Right cardiac atrium (tissue), 5 donors: ENCODE data around the gene PC. TPM values are rescaled to one million over a fixed set of nuclear protein-coding genes. Genes with fewer than 3 reads are reported as not detected.

Experiments used
- ATAC-seq, 2 donors: fragments of 200-7000 bp; cut with Tn5 transposase; one replicate each; pipeline versions ENCODE4 v1.8.0 to v1.9.1; 2020; ENCODE audit warnings: moderate library complexity in 2 of 2, mild to moderate bottlenecking in 1 of 2
- DNase-seq, 3 donors: peaks; one replicate each; pipeline ENCODE4 v3.0.0-alpha.2; 2020
- H3K27ac ChIP-seq: one replicate; pipeline ENCODE4 v1.5.1; 2013; ENCODE audit warnings: mild to moderate bottlenecking, low read length, control low read depth, moderate library complexity
- H3K27me3 ChIP-seq: one replicate; pipeline ENCODE4 v1.6.1; 2013; ENCODE audit not compliant: control insufficient read depth, insufficient read depth
- H3K4me1 ChIP-seq: one replicate; pipeline ENCODE4 v1.6.1; 2013; ENCODE audit warnings: low read length; ENCODE audit not compliant: control insufficient read depth, insufficient read depth
- H3K4me3 ChIP-seq: one replicate; pipeline ENCODE4 v1.5.1; 2013; ENCODE audit warnings: low read length, control low read depth
- H3K9me3 ChIP-seq: one replicate; pipeline ENCODE4 v1.6.1; 2013; ENCODE audit warnings: low read length; ENCODE audit not compliant: control insufficient read depth
- WGBS: extraction: QIAGEN DNeasy Blood & Tissue Kit; methylation state at CpG from one replicate; pipeline ENCODE4 v1.1.7; 2013; 5-methylcytosine and 5-hydroxymethylcytosine counted together
- intact Hi-C, 4 donors: fragments of 100-400 bp; cut with DNase I; formaldehyde crosslinking; loops; one replicate each; pipeline versions ENCODE4 v1.11.0 to v1.14.0; 2022 to 2023
- polyA plus RNA-seq: library from polyadenylated mRNA; stranded (reverse); fragments of 200-250 nt; gene quantifications from one replicate; pipeline ENCODE4 v1.2.3, GENCODE V29; 2013
- total RNA-seq, 4 donors: library from RNA; stranded (reverse); fragmentation: NEBNext Ultra II Directional; extraction: Animal tissue kit (Norgen Biotek cat#: 25700); gene quantifications; one replicate each; pipeline ENCODE4 v1.2.1, GENCODE V29; 2021
- donor health status: healthy with polysubstance abuse.
- donor health status: DM: no; HTN: yes; CAD: no.
- donor health status: DM: no; HTN: no; CAD: no.
- donor health status: DM: no; HTN: yes; CAD: no; lungs with severe emphysema.
- donor health status: DM: yes; HTN: yes; CAD: no.

Gene PC
- total and polyA plus RNA-seq, 5 donors: 7.2 to 22.6 (median 9.6) TPM

- no peak overlapping the region for H3K4me3 ChIP-seq
- no peaks in the 10 kb centered on the region for H3K4me1 ChIP-seq
- H3K9me3 ChIP-seq: no peaks in the 10 kb centered on the region
- no peaks in the 10 kb centered on the region for H3K27me3 ChIP-seq
- H3K27ac ChIP-seq: no peak overlapping the region
- WGBS: 45% methylated on average over 6 of the region's 6 CpGs
- intact Hi-C loops: no loop called here
- DNase-seq (no peak), ATAC-seq (no peak)
Measured at GRCh38 chr11:66892911-66893310, 65.3 kb downstream of the PC start.

DNA sequence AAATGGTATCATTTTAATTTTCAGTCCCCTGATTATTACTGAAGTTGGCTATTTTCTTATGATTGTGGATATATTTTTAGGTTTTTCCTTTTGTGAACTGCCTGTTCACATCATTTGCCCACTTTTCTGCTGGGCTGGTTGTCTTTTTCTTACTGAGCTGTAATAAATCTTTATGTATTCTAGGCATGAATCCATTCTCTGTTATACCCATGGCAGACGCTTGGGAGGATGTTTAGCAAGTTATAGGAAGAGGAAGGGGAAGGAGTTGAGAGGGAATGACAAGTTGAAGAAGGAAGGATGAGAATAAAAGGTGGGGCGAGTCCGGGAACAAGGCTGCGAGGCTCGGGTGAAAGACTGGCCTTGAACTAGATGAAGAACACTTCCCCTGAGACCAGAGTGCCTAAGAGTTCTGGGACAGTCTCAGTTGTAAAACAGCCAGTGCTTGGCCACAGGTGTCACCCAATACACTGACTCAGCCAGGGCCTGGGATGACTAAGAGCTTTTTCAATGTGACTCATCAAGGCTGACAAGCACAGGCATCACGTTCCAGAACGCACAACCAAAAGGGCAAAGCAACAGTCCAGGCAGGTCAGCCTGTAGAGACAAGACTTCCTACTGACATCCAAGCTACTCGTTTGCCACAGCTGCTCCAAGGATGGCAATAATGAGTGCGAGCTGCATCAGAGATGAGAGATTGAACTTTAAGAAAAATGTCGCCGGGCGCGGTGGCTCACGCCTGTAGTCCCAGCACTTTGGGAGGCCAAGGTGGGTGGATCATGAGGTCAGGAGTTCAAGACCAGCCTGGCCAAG lies 66.1 kb downstream of the PC start:
- H3K27me3 ChIP-seq: no peaks in the 10 kb centered on the region
- no peak for DNase-seq
- H3K4me3 ChIP-seq: no peak overlapping the region
- no peaks in the 10 kb centered on the region for H3K9me3 ChIP-seq
- 78% methylated on average over 14 of the region's 14 CpGs for WGBS
- no peaks in the 10 kb centered on the region for H3K4me1 ChIP-seq
- peak in 1 of 2 donors; percentile 80 for ATAC-seq
- intact Hi-C loops: no loop called here
- H3K27ac ChIP-seq: no peak overlapping the region

DNA sequence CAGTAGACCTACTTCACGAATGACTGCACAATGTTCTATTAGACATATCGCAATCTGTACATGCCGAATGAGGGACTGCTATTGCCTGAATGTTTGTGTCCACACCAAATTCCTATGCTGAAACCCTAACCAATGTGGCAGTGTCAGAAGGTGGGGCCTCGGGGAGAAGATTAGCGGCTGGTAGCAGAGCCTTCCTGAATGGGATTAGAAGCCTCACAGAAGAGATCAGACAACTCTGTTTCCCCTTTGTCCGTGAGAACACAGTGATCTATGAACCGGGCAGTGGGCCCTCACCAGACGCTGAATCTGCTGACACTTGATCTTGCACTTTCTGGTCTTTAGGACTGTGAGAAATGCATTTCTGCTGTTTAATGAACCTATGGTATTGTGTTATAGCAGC lies 68.2 kb downstream of the PC start:
- no peak for ATAC-seq
- Histone ChIP-seq H3K9me3 (no peaks in the 10 kb centered on the region), H3K4me3 (no peak overlapping the region), H3K4me1 (no peaks in the 10 kb centered on the region), H3K27me3 (no peaks in the 10 kb centered on the region), H3K27ac (no peak overlapping the region)
- 76% methylated on average over 8 of the region's 8 CpGs for WGBS
- intact Hi-C loops: no loop called here
- DNase-seq: no peak

- ATAC-seq (no peak), DNase-seq (no peak)
- intact Hi-C loops: no loop called here
- WGBS: 94% methylated on average over 10 of the region's 10 CpGs
- Histone ChIP-seq H3K9me3 (no peaks in the 10 kb centered on the region), H3K4me3 (no peak overlapping the region), H3K27ac (no peak overlapping the region), H3K4me1 (no peaks in the 10 kb centered on the region), H3K27me3 (no peaks in the 10 kb centered on the region)
Measured at GRCh38 chr11:66888282-66888681, 69.9 kb downstream of the PC start.

- H3K27ac ChIP-seq: no peak overlapping the region
- intact Hi-C loops: no loop called here
- no peak overlapping the region for H3K4me3 ChIP-seq
- 63% methylated on average over 11 of the region's 11 CpGs for WGBS
- no peaks in the 10 kb centered on the region for H3K9me3 ChIP-seq
- H3K4me1 ChIP-seq: no peaks in the 10 kb centered on the region
- H3K27me3 ChIP-seq: no peaks in the 10 kb centered on the region
- peak in 1 of 3 donors; percentile 25 for DNase-seq
- ATAC-seq: no peak
Measured at GRCh38 chr11:66887526-66887925, 70.7 kb downstream of the PC start.

GRCh38 chr11:66886671-66887221 lies 71.4 kb downstream of the PC start:
- no peaks in the 10 kb centered on the region for H3K27me3 ChIP-seq
- H3K4me1 ChIP-seq: no peaks in the 10 kb centered on the region
- WGBS: 67% methylated on average over 15 of the region's 15 CpGs
- H3K9me3 ChIP-seq: no peaks in the 10 kb centered on the region
- intact Hi-C loops: no loop called here
- DNase-seq (peak in 2 of 3 donors; percentile 42 to 64), ATAC-seq (peak; percentile 31 to 52)
- H3K27ac ChIP-seq: no peak overlapping the region
- no peak overlapping the region for H3K4me3 ChIP-seq

GRCh38 chr11:66885950-66886440 lies 72.2 kb downstream of the PC start:
- DNase-seq: peak in 1 of 3 donors; percentile 27
- no peak for ATAC-seq
- Histone ChIP-seq H3K4me1 (no peaks in the 10 kb centered on the region), H3K9me3 (no peaks in the 10 kb centered on the region), H3K27me3 (no peaks in the 10 kb centered on the region), H3K4me3 (no peak overlapping the region), H3K27ac (no peak overlapping the region)
- intact Hi-C loops: no loop called here
- 66% methylated on average over 11 of the region's 11 CpGs for WGBS

DNA sequence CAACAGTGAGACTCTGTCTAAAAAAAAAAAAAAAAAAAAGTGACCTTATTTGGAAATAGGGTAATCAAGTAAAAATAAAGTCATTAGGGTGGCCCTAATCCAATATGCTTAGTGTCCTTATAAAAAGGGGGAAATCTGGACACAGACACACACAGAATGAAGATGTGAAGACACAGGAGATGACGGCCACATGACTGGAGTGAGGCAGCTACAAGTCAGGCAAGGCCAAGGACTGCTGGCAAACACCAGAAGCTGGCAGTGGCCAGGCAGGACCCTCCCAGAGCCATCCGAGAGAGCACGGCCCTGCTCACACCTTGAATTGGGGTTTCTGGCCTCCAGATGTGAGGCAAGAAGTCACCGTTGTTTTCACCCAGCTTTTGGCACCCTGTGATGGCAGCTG lies 72.7 kb downstream of the PC start:
- intact Hi-C loops: no loop called here
- Histone ChIP-seq H3K27me3 (no peaks in the 10 kb centered on the region), H3K27ac (no peak overlapping the region), H3K4me3 (no peak overlapping the region), H3K4me1 (no peaks in the 10 kb centered on the region), H3K9me3 (no peaks in the 10 kb centered on the region)
- ATAC-seq (no peak), DNase-seq (peak in 1 of 3 donors; percentile 31)
- 87% methylated on average over 4 of the region's 4 CpGs for WGBS

DNA sequence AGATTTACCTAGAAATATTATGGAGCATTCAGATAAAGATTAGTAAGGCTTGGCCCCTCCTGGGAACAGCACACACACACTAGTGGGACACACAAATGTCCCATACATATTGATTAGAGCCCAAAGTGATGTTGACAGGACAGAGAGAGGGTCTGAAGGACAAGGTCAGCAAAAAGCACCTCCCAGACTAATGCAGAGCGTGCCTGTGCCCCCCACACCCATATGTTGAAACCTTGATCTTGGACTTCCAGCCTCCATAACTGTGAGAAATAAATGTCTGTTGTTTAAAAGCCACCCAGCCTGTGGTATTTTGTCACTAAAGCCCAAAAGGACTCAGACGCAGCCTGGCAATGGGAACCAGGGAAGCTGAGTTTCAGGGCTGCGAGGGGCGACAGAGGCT lies 73.7 kb downstream of the PC start:
- DNase-seq: no peak
- H3K9me3 ChIP-seq: no peaks in the 10 kb centered on the region
- H3K4me1 ChIP-seq: no peaks in the 10 kb centered on the region
- intact Hi-C loops: no loop called here
- H3K27ac ChIP-seq: no peak overlapping the region
- ATAC-seq: no peak
- H3K27me3 ChIP-seq: no peaks in the 10 kb centered on the region
- H3K4me3 ChIP-seq: no peak overlapping the region
- WGBS: 97% methylated on average over 4 of the region's 4 CpGs

DNA sequence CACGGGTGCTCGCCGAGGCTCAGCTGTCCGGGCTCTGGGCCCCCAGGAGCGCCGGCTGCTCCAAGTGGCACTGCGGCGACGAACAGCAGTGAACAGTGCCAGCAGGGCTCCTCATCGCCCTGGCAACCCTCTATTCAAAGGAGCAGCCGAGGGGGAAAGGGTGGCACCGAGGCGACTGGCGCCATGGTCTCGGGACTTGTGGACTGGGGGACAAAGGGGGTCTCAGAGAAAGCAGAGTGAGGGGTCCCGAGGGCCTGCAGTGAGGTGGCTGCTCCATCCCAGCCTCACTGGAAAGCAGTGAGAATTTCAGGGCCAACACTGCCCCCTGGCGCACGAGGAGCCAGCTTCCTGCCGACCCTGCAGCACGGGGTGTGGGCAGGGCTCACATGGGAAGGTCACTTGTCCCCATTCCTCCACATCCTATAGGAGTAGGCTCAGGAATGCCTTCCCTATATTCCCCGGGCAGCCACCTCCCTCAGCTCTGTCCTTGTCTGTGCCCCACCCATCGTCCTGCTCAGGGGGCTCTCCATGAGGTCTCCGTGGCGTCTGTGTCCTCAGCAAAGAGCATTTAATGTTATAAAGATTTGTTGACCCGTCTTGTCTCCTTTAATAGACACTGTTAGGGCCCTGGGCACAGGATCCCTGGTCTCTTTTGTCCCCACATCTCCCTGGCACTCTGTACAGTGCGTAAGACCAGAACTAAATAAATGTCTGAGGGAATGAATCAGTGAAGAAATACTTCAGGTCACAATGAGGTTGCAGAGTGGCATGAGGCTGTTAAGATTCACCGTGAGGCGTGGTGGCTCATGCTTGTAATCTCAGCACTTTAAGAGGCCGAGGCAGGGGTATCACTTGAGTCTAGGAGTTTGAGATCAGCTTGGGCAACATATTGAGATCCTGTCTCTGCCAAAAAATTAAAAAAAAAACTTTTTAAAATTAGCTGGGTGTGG lies 74.9 kb downstream of the PC start:
- peak; percentile 50 to 69 for ATAC-seq
- Histone ChIP-seq H3K27ac (no peak overlapping the region), H3K4me3 (no peak overlapping the region), H3K27me3 (no peaks in the 10 kb centered on the region), H3K4me1 (no peaks in the 10 kb centered on the region), H3K9me3 (no peaks in the 10 kb centered on the region)
- intact Hi-C loops: no loop called here
- peak; percentile 58 to 84 (median 76) for DNase-seq
- 47% methylated on average over 29 of the region's 29 CpGs for WGBS

GRCh38 chr11:66882561-66883015 lies 75.6 kb downstream of the PC start:
- WGBS: 59% methylated on average over 14 of the region's 14 CpGs
- Histone ChIP-seq H3K27me3 (no peaks in the 10 kb centered on the region), H3K4me3 (no peak overlapping the region), H3K4me1 (no peaks in the 10 kb centered on the region), H3K9me3 (no peaks in the 10 kb centered on the region), H3K27ac (no peak overlapping the region)
- intact Hi-C loops: no loop called here
- ATAC-seq (no peak), DNase-seq (peak in 1 of 3 donors; percentile 38)
